GM12878 (cell line): Measurements from ENCODE around the gene SYK. TPM values are rescaled to one million over a fixed set of nuclear protein-coding genes. Genes with fewer than 3 reads are reported as not detected.

ENCODE experiments used
- ATAC-seq: fragments of 200-7000 bp; cut with Tn5 transposase; 3 replicates; pipeline ENCODE4 v1.9.1; 2020; ENCODE audit warnings: mild to moderate bottlenecking, moderate library complexity
- BruUV-seq: library from RNA; stranded (reverse); fragments of 400-500 nt; replicated peaks from 2 replicates; lab custom pipeline; 2021; lab: Mats Ljungman, UMichigan
- CTCF ChIA-PET: fragments of 300-600 bp; sonication (Branson Sonifier 250); formaldehyde crosslinking; extraction: SDS; loops from one replicate; lab custom pipeline; 2021; ENCODE audit warnings: inconsistent platforms; lab: Yijun Ruan, JAX
- POLR2A ChIA-PET: fragments of 350-600 bp; formaldehyde crosslinking; extraction: SDS; loops from one replicate; lab custom pipeline; 2021; ENCODE audit warnings: inconsistent platforms; lab: Charles Lee
- RAD21 ChIA-PET: fragments of 300-600 bp; sonication (Branson Sonifier 250); formaldehyde crosslinking; loops from one replicate; lab custom pipeline; 2023; ENCODE audit warnings: antibody characterized with exemption; ENCODE audit not compliant: unreplicated experiment; lab: Charles Lee
- SMC1A ChIA-PET: fragments of 300-600 bp; sonication (Branson Sonifier 250); formaldehyde crosslinking; loops from one replicate; lab custom pipeline; 2023; ENCODE audit not compliant: unreplicated experiment, uncharacterized antibody; lab: Charles Lee
- DNase-seq: peaks from one replicate; pipeline ENCODE4 v3.0.0-alpha.2; 2011; ENCODE audit warnings: low read depth, low spot score
- FAIRE-seq: peaks from 3 replicates; lab custom pipeline; 2011; peaks lifted over from hg19 to GRCh38; lab: Jason Lieb, UNC
- H2AFZ ChIP-seq: 2 replicates; pipeline ENCODE4 v1.6.0; 2011; ENCODE audit warnings: low read depth, low read length, control low read depth; ENCODE audit not compliant: control insufficient read depth
- H3K27ac ChIP-seq: 2 replicates; pipeline ENCODE4 v1.5.1; 2011; ENCODE audit warnings: control low read depth; ENCODE audit not compliant: control insufficient read depth, insufficient read depth
- H3K27me3 ChIP-seq, 2 experiments: replicated peaks in 1 of 2; 2 replicates each; pipeline versions ENCODE4 v1.6.0 to v1.6.1; 2011; ENCODE audit warnings: low read length in 1 of 2; ENCODE audit not compliant: control insufficient read depth in 2 of 2, insufficient read depth in 2 of 2
- H3K36me3 ChIP-seq, 2 experiments: 2 replicates each; pipeline ENCODE4 v1.5.1; 2011; ENCODE audit warnings: low read length in 1 of 2; ENCODE audit not compliant: control insufficient read depth in 2 of 2, insufficient read depth in 2 of 2
- H3K4me1 ChIP-seq: 2 replicates; pipeline ENCODE4 v1.6.1; 2011; ENCODE audit warnings: mild to moderate bottlenecking, low read length, moderate library complexity, mixed read lengths; ENCODE audit not compliant: control insufficient read depth, insufficient read depth
- H3K4me2 ChIP-seq: 2 replicates; pipeline ENCODE4 v1.6.0; 2011; ENCODE audit warnings: control low read depth; ENCODE audit not compliant: control insufficient read depth, insufficient read depth
- H3K4me3 ChIP-seq: fragments of 200-600 bp; sonication (generic); 2 replicates; pipeline ENCODE4 v1.5.1; 2016
- H3K79me2 ChIP-seq: 2 replicates; pipeline ENCODE4 v1.6.0; 2011; ENCODE audit warnings: low read length; ENCODE audit not compliant: control insufficient read depth, insufficient read depth
- H3K9ac ChIP-seq: 2 replicates; pipeline ENCODE4 v1.8.0; 2011; ENCODE audit warnings: low read length, control low read depth, mixed read lengths; ENCODE audit not compliant: control insufficient read depth, insufficient read depth
- H3K9me3 ChIP-seq: replicated peaks from 3 replicates; pipeline ENCODE4 v1.5.1; 2011; ENCODE audit warnings: mild to moderate bottlenecking, low read length; ENCODE audit not compliant: control insufficient read depth, insufficient read depth
- H4K20me1 ChIP-seq: 2 replicates; pipeline ENCODE4 v1.6.0; 2011; ENCODE audit not compliant: control insufficient read depth, insufficient read depth
- BMI1 ChIP-seq: fragments of 450-650 bp; IDR thresholded peaks from 2 replicates; pipeline ENCODE4 v1.6.1; 2016; ENCODE audit warnings: mild to moderate bottlenecking, moderate library complexity, borderline replicate concordance
- BRCA1 ChIP-seq: IDR thresholded peaks from 2 replicates; pipeline ENCODE4 v1.6.1; 2011; ENCODE audit warnings: low read depth, low read length, improper control_type of control experiment
- CBX3 ChIP-seq: fragments of 200-600 bp; sonication (generic); IDR thresholded peaks from 2 replicates; pipeline ENCODE4 v1.6.1; 2016; ENCODE audit warnings: low read depth, borderline replicate concordance
- EZH2 ChIP-seq: IDR thresholded peaks from 2 replicates; pipeline ENCODE4 v1.6.1; 2012; ENCODE audit warnings: low read depth, mild to moderate bottlenecking, control low read depth, inconsistent platforms, low read length, borderline replicate concordance; ENCODE audit not compliant: control insufficient read depth
- IKZF1 ChIP-seq: fragments of 450-650 bp; conservative IDR thresholded peaks from 2 replicates; pipeline ENCODE4 v1.6.1; 2017; ENCODE audit warnings: antibody characterized with exemption, mild to moderate bottlenecking
- MAX ChIP-seq: IDR thresholded peaks from 2 replicates; pipeline ENCODE4 v1.6.1; 2012; ENCODE audit warnings: low read depth, low read length, improper control_type of control experiment
- NFIC ChIP-seq: IDR thresholded peaks from 2 replicates; pipeline ENCODE4 v1.6.1; 2012; ENCODE audit warnings: low read depth, mild to moderate bottlenecking, inconsistent platforms, low read length, moderate library complexity
- NR2F1 ChIP-seq: fragments of 450-650 bp; conservative IDR thresholded peaks from 2 replicates; pipeline ENCODE4 v1.6.1; 2017; ENCODE audit warnings: mild to moderate bottlenecking
- POLR2A ChIP-seq: IDR thresholded peaks from 2 replicates; pipeline ENCODE4 v1.6.1; 2011; ENCODE audit warnings: low read depth, mild to moderate bottlenecking, low read length
- SMAD1 ChIP-seq: fragments of 450-650 bp; IDR thresholded peaks from 2 replicates; pipeline ENCODE4 v1.6.1; 2018; ENCODE audit warnings: mild to moderate bottlenecking, low read depth; ENCODE audit not compliant: partially characterized antibody
- STAT1 ChIP-seq: fragments of 450-650 bp; conservative IDR thresholded peaks from 2 replicates; pipeline ENCODE4 v1.6.1; 2014; ENCODE audit warnings: antibody characterized with exemption, mild to moderate bottlenecking
- TBL1XR1 ChIP-seq: IDR thresholded peaks from 2 replicates; pipeline ENCODE4 v1.6.1; 2012; ENCODE audit warnings: low read depth, low read length, improper control_type of control experiment
- TCF7 ChIP-seq: IDR thresholded peaks from 2 replicates; pipeline ENCODE4 v1.6.1; 2014; ENCODE audit warnings: antibody characterized with exemption, borderline replicate concordance
- USF1 ChIP-seq: IDR thresholded peaks from 2 replicates; pipeline ENCODE4 v1.6.1; 2011; ENCODE audit warnings: borderline replicate concordance, low read depth, mild to moderate bottlenecking, moderate library complexity, mixed read lengths, low read length; ENCODE audit not compliant: insufficient read depth; ENCODE audit errors: extremely low read length
- ZBTB11 ChIP-seq: fragments of 450-650 bp; formaldehyde crosslinking; IDR thresholded peaks from 2 replicates; pipeline ENCODE4 v1.5.0; 2022; ENCODE audit warnings: mild to moderate bottlenecking, missing genetic modification characterization
- WGBS: methylation state at CpG from one replicate; pipeline ENCODE4 v1.1.6; 2016; ENCODE audit warnings: low lambda C conversion rate; ENCODE audit not compliant: insufficient replicate concordance, insufficient coverage; ENCODE audit errors: missing lambda C conversion rate; 5-methylcytosine and 5-hydroxymethylcytosine counted together
- in situ Hi-C: fragments of 300-500 bp; cut with MboI; formaldehyde crosslinking; loops from 9 replicates; pipeline ENCODE4 v1.14.3; 2018; ENCODE audit warnings: mixed read lengths
- intact Hi-C: fragments of 100-400 bp; cut with micrococcal nuclease; formaldehyde crosslinking; loops from one replicate; pipeline ENCODE4 v1.14.2; 2022; ENCODE audit not compliant: unreplicated experiment
- polyA plus RNA-seq, 11 experiments: library from polyadenylated mRNA; depleted of rRNA in 4 of 11; unstranded in 6 of 11; stranded (reverse) in 5 of 11; fragments of >200 nt; fragmentation: Nextera tagmentation in 4 of 11; fragmentation: Illumina TruSeq in 1 of 11; extraction: Ambion mirVana in 4 of 11; extraction: Trizol in 1 of 11; gene quantifications; 1 replicate in 1 of 11; 2 replicates in 10 of 11; pipeline versions ENCODE4 v1.2.1 to v1.2.3, GENCODE V29; 2011 to 2016; ENCODE audit warnings: inconsistent platforms in 2 of 11, missing spikeins in 2 of 11, low read depth in 1 of 11
- total RNA-seq, 4 experiments: library from RNA; depleted of rRNA in 3 of 4; stranded (reverse); fragments of >200 nt in 3 of 4; fragmentation: Illumina TruSeq in 1 of 4; extraction: Trizol in 1 of 4; gene quantifications; 2 replicates each; pipeline versions ENCODE4 v1.2.1 to v1.2.3, GENCODE V29; 2013 to 2021
- TF ChIP-seq, protein P1 (sequence below): IDR thresholded peaks from 2 replicates; pipeline ENCODE4 v1.6.1; 2011; ENCODE audit warnings: low read depth, mild to moderate bottlenecking, low read length, moderate library complexity, borderline replicate concordance; ENCODE audit errors: extremely low read depth

Gene SYK
- total and polyA plus RNA-seq, 10 of the 15 experiments (the other 5 are each of a cell fraction or from before 2014, with no cell fraction given) = 6.5 to 135 (median 68.8) TPM

DNA sequence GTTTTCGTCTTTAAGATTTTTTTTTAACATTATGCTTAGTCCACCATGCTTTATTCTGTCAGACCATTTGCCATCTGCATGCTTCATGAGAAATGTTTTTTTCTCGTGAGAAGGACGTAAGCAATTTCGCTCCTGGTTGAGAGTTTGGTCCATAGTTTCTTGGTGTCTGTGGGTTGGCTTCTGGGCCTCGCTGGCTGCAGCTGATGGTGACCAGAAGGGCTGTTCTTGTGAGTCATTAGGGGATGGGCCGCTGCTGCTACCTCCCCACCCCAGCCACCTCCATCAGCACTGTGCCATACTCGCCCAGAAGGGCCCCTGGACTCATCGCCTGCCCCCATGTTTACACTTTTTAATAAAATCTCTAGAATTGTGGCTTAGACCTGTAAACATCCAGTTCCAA lies 11.4 kb downstream of the SYK start:
- Histone ChIP-seq H3K9ac (no peak overlapping the region; the same call in 1 of the 2 replicates), H3K27me3 (no peaks in the 10 kb centered on the region), H3K4me1 (peaks cover 57% of the 10 kb centered on the region), H3K4me3 (no peak overlapping the region), H4K20me1 (no peaks in the 10 kb centered on the region), H2AFZ (no peak overlapping the region; the same call in 1 of the 2 replicates), H3K79me2 (peaks cover 52% of the 10 kb centered on the region), H3K27ac (no peak overlapping the region), H3K9me3 (no peaks in the 10 kb centered on the region; the same call in 2 of the 3 replicates), H3K4me2 (peak overlapping the region; percentile 14; the same call in 1 of the 2 replicates), H3K36me3 (no peaks in the 10 kb centered on the region; a peak in 1 of 4 replicates)
- ChIA-PET SMC1A (interaction anchor here (1.1 to 1.5 kb wide), 2 partner anchors 9 to 11 kb away, joined by 4 to 5 read pairs; partner anchors contain the start of gene SYK), POLR2A (no interaction called here), CTCF (no interaction called here), RAD21 (no interaction called here)
- intact Hi-C loops (no loop called here), in situ Hi-C loops (no loop called here)
- WGBS = 9% methylated on average over 8 of the region's 8 CpGs
- no TSS peak for BruUV-seq
- DNase-seq = no peak
- ATAC-seq = no peak
- FAIRE-seq = no peak
- TF ChIP-seq STAT1 (no peak), ZBTB11 (CRISPR knock-in tag) (no peak), CBX3 (no peak), TBL1XR1 (no peak), USF1 (no peak), NR2F1 (no peak), NFIC (no peak), IKZF1 (no peak), EZH2 (no peak), POLR2A (no peak), MAX (no peak), BRCA1 (no peak), BMI1 (no peak), TCF7 (no peak), SMAD1 (no peak)
- TF ChIP-seq, protein P1, sequence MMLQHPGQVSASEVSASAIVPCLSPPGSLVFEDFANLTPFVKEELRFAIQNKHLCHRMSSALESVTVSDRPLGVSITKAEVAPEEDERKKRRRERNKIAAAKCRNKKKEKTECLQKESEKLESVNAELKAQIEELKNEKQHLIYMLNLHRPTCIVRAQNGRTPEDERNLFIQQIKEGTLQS = no peak
